Activated naive CD4-positive, alpha-beta T cell treated with anti-CD3 and anti-CD28 coated beads, Interleukin-2, amount 10 ng/mL, durations not matched to agents 7 days and 5 days (primary cell): ENCODE data around the gene SEMA3B.
A peak's percentile ranks its signal among the peaks of the same experiment; 100 is the strongest.
"Not testable (repeated sequence)": the region's sequence is repeated elsewhere in the genome, so short reads cannot be mapped to it uniquely, and the experiment has no call there.

Experiments
- CTCF ChIA-PET: fragments of 350-600 bp; sonication (Branson Sonifier 250); formaldehyde crosslinking; loops from one replicate; lab custom pipeline; 2021; ENCODE audit warnings: antibody characterized with exemption; lab: Charles Lee
- DNase-seq: peaks from one replicate; pipeline ENCODE4 v3.0.0-alpha.2; 2020
- H3K27ac Mint-ChIP-seq: one replicate; pipeline ENCODE4 v1.8.0; 2021; ENCODE audit warnings: mild to moderate bottlenecking, moderate library complexity, mixed read lengths
- H3K27me3 Mint-ChIP-seq: one replicate; pipeline ENCODE4 v1.8.0; 2021; ENCODE audit warnings: mild to moderate bottlenecking, mixed read lengths
- H3K36me3 Mint-ChIP-seq: one replicate; pipeline ENCODE4 v1.8.0; 2021; ENCODE audit warnings: mixed read lengths
- H3K4me1 Mint-ChIP-seq: one replicate; pipeline ENCODE4 v1.8.0; 2021; ENCODE audit warnings: mixed read lengths
- H3K4me3 Mint-ChIP-seq: one replicate; pipeline ENCODE4 v1.8.0; 2021; ENCODE audit warnings: mild to moderate bottlenecking, moderate library complexity, mixed read lengths
- H3K9me3 Mint-ChIP-seq: one replicate; pipeline ENCODE4 v1.8.0; 2021; ENCODE audit warnings: mixed read lengths

SEMA3B gene

DNA sequence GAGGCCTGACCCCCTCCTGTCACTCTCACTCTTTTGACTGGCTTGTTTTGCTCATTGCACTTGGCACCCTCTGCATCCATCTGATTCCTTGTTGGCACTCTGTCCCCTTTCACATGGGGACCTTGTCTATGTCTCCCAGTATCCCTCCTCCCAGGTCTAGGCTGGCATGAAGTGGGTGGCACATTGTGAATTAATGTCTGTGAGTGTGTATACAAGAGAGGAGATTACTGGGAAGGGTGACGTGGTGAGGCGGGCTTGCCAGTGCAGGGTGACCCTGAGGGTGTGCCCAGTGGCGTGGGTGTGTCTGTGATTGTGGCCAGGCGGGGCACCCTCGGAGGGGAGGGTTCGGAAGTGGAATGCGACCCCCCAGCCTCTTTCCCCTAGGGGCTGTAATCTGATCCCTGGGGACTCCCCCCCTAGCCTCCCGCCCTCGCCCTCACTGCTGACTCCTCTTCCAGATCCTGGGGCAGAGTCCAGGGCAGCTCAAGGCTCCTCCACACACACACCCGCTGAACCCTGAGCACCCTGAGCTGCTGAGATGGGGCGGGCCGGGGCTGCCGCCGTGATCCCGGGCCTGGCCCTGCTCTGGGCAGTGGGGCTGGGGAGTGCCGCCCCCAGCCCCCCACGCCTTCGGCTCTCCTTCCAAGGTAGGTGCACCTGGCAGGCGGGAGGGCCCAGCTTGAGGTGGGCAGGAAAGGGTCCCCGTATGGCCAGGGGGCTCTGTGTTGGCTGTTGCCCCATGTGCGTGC lies at the start of gene SEMA3B:
Gene SEMA3B (plus strand): TSS at position 445 of the 749 bp plus-strand sequence. CDS start 94 bp downstream, at position 539.
- no peak for DNase-seq
- Mint-ChIP-seq H3K27ac (no peak within 1 kb of the TSS), H3K36me3 (no peaks in the 10 kb centered on the region), H3K27me3 (peaks cover 84% of the 10 kb centered on the region), H3K4me1 (peaks cover 11% of the 10 kb centered on the region), H3K4me3 (no peak within 1 kb of the TSS), H3K9me3 (no peaks in the 10 kb centered on the region)
- CTCF ChIA-PET, result interaction anchor here (0.8 to 4.2 kb wide), 5 partner anchors 9 to 74 kb away, joined by 3 to 24 read pairs (median 4); no protein-coding TSS in a partner anchor

DNA sequence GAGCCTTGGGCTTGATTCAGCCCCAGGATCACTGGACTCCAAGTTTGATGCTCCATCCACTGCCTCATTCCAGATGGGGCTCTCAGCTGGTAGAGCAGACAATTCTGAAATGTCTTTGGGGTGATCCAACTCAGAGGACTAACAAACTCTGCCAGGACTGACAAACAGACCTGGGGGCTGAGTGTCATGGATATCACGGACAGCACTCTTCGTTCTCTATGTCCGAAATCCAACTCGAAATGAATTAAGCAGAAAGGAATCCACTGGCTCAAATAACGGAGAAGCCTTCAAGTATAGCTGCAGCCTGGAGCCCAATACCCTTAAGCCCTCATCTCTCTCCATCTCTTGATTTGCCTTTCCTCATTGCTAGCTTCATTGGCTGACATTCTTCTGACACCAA lies 49.7 kb upstream of the SEMA3B start:
- no peak overlapping the region for H3K4me3 Mint-ChIP-seq
- CTCF ChIA-PET, result interaction anchor here (1.0 to 12.9 kb wide), 4 partner anchors 9 to 39 kb away, joined by 3 to 202 read pairs (median 6); partner anchors contain the start of gene GNAT1

DNA sequence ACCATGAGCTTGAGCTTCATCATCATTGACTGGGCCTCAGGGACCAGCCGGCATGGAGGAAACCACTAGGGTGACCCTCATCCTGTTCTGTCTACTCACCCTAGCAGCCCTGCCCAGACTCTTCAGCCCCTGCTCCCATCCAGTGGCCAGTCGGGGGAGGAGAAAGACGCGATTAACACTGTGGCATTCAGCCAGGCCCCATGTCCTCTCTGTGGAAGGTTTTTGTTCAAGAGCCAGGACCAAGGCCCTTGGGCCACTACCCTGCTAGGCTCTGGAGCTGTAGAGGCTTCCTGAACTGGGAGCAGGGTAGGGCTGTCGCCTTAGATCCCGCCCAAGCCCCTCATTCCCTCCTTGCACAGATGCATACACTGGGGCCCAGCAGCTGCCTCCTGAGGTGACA lies 48.8 kb upstream of the SEMA3B start:
- H3K9me3 Mint-ChIP-seq, result no peaks in the 10 kb centered on the region

More for the DNA sequence above, 49.7 kb upstream of the SEMA3B start:
- Mint-ChIP-seq H3K4me1 (peaks cover 3% of the 10 kb centered on the region), H3K36me3 (no peaks in the 10 kb centered on the region), H3K27ac (no peak overlapping the region), H3K27me3 (peaks cover 17% of the 10 kb centered on the region), H3K9me3 (no peaks in the 10 kb centered on the region)
- no peak for DNase-seq

DNA sequence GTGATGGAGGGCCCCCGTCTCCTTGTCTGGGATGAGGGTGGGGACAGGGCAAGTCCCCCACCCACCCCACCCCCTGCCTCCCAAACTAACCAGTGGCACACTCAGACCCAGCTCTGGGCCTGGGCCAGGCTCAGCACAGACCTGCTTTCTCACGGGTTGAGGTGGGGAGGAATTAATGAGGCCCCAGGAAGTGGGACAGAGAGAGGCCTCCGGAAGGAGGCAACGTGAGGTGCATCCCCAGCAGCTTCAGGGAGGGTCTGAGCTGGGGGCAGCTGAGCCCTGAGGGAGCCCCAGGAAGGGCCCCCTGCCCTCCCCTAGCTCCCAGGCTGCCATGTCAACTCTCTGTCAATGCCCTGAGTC lies 47.9 kb upstream of the SEMA3B start:
- DNase-seq, result no peak
- no peak overlapping the region for H3K4me3 Mint-ChIP-seq
- no peak overlapping the region for H3K27ac Mint-ChIP-seq
- CTCF ChIA-PET, result interaction anchor here (0.8 to 12.9 kb wide), 6 partner anchors 13 to 98 kb away, joined by 3 to 202 read pairs (median 4); partner anchors contain the start of gene GNAT1
- H3K27me3 Mint-ChIP-seq, result peaks cover 34% of the 10 kb centered on the region
- H3K9me3 Mint-ChIP-seq, result no peaks in the 10 kb centered on the region
- H3K4me1 Mint-ChIP-seq, result peaks cover 14% of the 10 kb centered on the region
- H3K36me3 Mint-ChIP-seq, result no peaks in the 10 kb centered on the region

More for the DNA sequence above, 48.8 kb upstream of the SEMA3B start:
- Mint-ChIP-seq H3K36me3 (no peaks in the 10 kb centered on the region), H3K4me3 (no peak overlapping the region), H3K4me1 (peaks cover 7% of the 10 kb centered on the region), H3K27me3 (peaks cover 25% of the 10 kb centered on the region), H3K27ac (no peak overlapping the region)
- no peak for DNase-seq
- CTCF ChIA-PET, result interaction anchor here (0.9 to 12.9 kb wide), 5 partner anchors 10 to 98 kb away, joined by 3 to 202 read pairs (median 4); partner anchors contain the start of gene GNAT1

DNA sequence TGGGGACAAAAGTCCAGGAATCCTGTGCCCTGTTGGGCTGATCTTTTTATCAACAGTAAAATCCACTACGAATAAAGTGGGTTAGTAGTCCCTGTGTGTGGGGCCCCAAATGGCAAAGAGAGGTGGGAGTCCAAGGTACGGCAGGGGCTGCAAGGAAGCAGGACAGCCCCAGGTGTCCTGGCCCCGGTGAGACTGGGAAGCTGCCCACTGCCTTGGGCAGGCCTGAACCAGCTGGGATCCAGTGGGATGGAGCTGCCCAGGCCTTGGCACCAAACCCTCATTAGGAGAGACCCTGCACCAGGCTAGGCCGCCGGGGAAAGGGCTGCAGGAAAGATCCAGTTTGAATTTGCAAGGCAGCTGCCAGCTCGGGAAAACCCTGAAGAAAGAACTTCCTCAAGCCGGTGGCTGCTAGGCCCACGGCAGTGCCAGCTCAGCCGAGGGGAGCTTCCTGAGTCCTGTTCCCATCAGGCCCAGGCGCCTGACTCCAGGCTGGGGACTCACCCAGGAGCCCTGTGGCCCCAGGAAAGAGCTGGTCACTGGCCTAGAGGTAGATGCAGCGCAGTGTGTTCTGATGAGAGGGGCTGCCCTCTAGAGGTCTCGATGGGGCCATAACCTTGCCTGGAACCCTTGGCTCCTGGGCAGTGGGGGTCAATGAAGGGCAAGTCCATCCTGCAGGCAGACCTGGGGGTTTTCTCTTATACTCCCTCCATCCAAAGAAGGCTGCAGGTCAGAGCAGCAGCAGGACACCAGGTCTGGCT lies 47.4 kb upstream of the SEMA3B start:
- no peak overlapping the region for H3K4me3 Mint-ChIP-seq
- no peak for DNase-seq
- peaks cover 32% of the 10 kb centered on the region for H3K27me3 Mint-ChIP-seq
- H3K27ac Mint-ChIP-seq, result no peak overlapping the region
- H3K4me1 Mint-ChIP-seq, result peaks cover 17% of the 10 kb centered on the region
- CTCF ChIA-PET, result interaction anchor here (0.8 to 12.9 kb wide), 5 partner anchors 19 to 99 kb away, joined by 3 to 202 read pairs (median 3); partner anchors contain the start of gene GNAT1
- no peaks in the 10 kb centered on the region for H3K9me3 Mint-ChIP-seq
- H3K36me3 Mint-ChIP-seq, result no peaks in the 10 kb centered on the region

DNA sequence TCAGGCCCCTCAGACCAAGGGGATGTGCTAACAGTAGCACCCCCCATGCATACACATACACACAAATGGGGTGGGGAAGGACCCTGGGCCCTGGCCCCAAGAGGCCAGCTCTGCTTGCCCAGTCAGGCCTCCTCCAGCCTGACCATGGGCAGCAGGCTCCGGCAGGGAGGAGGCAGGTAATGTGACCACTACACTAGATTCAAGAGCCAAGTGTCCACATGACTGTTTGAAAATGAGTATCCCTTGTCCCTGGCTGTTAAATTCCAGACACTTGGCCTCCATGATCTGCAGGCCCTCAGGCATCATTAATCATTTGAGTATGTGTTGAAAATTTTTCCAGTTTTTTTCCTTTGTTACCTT lies 46.8 kb upstream of the SEMA3B start:
- H3K27me3 Mint-ChIP-seq, result peaks cover 30% of the 10 kb centered on the region
- H3K4me3 Mint-ChIP-seq, result no peak overlapping the region
- DNase-seq, result no peak
- CTCF ChIA-PET, result interaction anchor here (0.7 to 12.9 kb wide), 3 partner anchors 28 to 100 kb away, joined by 3 to 202 read pairs (median 4); partner anchors contain the start of gene GNAT1
- no peaks in the 10 kb centered on the region for H3K9me3 Mint-ChIP-seq
- peaks cover 21% of the 10 kb centered on the region for H3K4me1 Mint-ChIP-seq
- H3K27ac Mint-ChIP-seq, result no peak overlapping the region
- H3K36me3 Mint-ChIP-seq, result no peaks in the 10 kb centered on the region

DNA sequence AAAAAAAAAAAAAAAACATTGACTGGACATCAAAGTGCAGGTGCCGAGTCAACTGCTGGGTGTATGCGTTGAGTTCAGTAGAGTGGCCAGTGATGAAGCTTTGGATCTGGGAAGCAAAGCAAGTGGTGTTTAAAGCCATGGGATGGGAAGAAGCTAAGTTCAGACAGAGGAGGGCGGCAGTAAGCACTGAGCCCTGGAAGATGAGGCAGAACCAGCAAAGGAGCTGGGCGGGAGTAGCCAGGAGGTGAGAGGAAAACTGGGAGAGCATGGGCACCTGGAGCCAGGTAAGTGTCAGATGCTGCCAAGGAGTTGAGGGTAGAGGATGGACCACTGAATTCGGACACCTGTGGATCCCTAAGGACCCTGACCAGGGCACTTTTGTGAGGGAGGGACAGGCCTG lies 44.3 kb upstream of the SEMA3B start:
- H3K27ac Mint-ChIP-seq, result no peak overlapping the region
- peaks cover 25% of the 10 kb centered on the region for H3K27me3 Mint-ChIP-seq
- CTCF ChIA-PET, result interaction anchor here (1.4 to 12.9 kb wide), 5 partner anchors 19 to 104 kb away, joined by 5 to 202 read pairs (median 23); partner anchors contain the start of gene GNAT1
- no peaks in the 10 kb centered on the region for H3K9me3 Mint-ChIP-seq
- no peak overlapping the region for H3K4me3 Mint-ChIP-seq
- H3K4me1 Mint-ChIP-seq, result peaks cover 41% of the 10 kb centered on the region
- H3K36me3 Mint-ChIP-seq, result no peaks in the 10 kb centered on the region
- DNase-seq, result no peak

DNA sequence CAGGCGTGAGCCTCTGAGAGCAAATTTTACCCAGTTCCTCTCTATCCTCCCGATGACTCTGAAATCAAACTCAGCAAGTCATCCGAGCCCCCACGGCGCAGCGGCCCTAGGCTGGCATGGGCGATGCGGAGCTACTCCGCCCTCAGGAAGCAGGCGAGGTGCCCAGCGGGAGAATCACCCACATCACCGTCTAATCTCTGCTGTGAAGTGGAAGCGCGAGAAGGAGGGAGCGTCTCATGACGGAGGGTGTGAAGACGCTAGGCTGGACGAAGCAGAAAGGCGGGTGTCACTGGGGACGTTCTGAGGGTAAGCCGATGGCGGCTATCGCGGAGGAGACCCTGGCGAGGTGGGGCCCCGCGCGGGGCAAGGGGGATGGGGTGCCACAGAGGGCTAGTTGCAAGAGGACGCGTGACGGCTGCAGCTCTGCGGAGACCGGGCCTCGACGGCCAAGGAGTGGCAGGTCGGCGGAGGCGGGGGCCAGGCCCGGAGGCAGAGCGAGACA lies 42.0 kb upstream of the SEMA3B start:
- H3K4me3 Mint-ChIP-seq, result peak overlapping the region; percentile 90
- peaks cover 42% of the 10 kb centered on the region for H3K4me1 Mint-ChIP-seq
- no peak for DNase-seq
- H3K27me3 Mint-ChIP-seq, result peaks cover 25% of the 10 kb centered on the region
- CTCF ChIA-PET, result interaction anchor here (0.7 to 12.9 kb wide), 15 partner anchors 9 to 106 kb away, joined by 3 to 202 read pairs (median 11); partner anchors contain the start of genes GNAI2, GNAT1, LSMEM2 and SEMA3B
- peaks cover 2% of the 10 kb centered on the region for H3K36me3 Mint-ChIP-seq
- peak overlapping the region; percentile 87 for H3K27ac Mint-ChIP-seq
- no peaks in the 10 kb centered on the region for H3K9me3 Mint-ChIP-seq

DNA sequence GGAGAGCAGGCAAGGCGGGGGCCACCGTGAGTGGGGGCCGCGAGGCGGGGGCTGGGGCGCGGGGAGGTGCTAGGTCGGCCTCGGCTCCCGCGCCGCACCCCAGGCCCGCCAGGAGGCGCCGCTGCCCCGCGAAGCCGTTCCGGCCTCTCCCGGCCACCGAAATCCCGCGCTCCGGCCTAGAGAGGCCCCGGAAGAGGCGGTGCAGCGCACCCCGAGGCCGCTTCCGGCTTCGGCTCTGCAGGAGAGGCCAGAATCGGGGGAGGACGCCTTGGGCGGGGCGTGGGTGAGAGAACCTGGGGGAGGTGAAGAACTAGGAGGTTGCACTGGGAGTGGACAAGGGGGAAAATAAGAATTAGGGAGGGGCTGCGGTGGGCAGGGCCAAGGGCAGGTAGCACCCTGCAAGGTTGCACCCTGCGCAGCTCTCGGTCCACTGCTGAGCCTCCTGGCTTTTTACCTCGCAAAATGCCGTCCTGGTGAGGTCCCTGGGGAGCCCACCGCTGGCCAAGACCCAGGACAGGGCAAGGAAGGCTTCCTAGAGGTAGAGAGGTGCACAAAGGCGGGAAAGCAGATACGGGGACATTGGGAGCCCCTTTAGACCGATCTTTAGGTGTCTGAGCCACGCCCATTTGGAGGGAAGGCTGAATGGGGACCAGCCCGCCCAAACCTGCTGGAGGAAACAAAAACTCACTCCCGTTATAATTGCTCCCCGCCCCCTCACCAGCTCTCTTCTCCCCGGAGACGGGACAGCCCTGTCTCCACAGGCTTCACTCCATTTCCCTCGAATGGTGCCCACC lies 41.4 kb upstream of the SEMA3B start:
- H3K27me3 Mint-ChIP-seq, result peaks cover 25% of the 10 kb centered on the region
- no peaks in the 10 kb centered on the region for H3K9me3 Mint-ChIP-seq
- CTCF ChIA-PET, result interaction anchor here (0.6 to 12.9 kb wide), 13 partner anchors 8 to 97 kb away, joined by 3 to 202 read pairs (median 9); partner anchors contain the start of genes GNAI2, GNAT1 and SEMA3B
- H3K27ac Mint-ChIP-seq, result peak overlapping the region; percentile 91
- H3K36me3 Mint-ChIP-seq, result peaks cover 2% of the 10 kb centered on the region
- peak overlapping the region; percentile 90 for H3K4me3 Mint-ChIP-seq
- DNase-seq, result peak; percentile 94
- peaks cover 42% of the 10 kb centered on the region for H3K4me1 Mint-ChIP-seq

DNA sequence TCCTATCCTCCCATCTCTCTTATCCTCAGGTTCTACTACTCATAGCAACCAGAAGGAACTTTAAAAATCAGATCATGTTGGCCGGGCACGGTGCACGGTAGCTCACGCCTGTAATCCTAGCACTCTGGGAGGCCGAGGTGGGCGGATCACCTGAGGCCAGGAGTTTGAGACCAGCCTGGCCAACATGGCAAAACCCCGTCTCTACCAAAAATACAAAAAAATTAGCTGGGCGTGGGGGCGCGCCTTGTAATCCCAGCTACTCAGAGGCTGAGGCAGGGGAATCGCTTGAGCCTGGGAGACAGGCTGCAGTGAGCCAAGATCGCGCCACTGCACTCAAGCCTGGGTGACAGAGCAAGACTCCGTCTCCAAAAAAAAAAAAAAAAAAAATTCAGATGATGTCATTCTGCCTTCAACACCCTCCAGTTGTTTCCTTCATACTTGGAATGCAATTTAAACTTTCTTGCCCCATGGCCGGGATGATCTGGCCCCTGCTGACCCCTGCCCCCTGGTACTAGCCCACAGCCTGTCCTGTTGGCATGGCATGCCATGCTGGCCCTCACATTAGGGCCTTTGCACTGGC lies 40.7 kb upstream of the SEMA3B start:
- H3K9me3 Mint-ChIP-seq, DNase-seq, H3K36me3 Mint-ChIP-seq: not testable (repeated sequence)
- H3K27ac Mint-ChIP-seq, result peak overlapping the region; percentile 91
- peak overlapping the region; percentile 90 for H3K4me3 Mint-ChIP-seq
- CTCF ChIA-PET, result interaction anchor here (0.6 to 12.9 kb wide), 10 partner anchors 8 to 92 kb away, joined by 3 to 202 read pairs (median 20); partner anchors contain the start of genes GNAI2, GNAT1 and SEMA3B
- H3K4me1 Mint-ChIP-seq, result peaks cover 44% of the 10 kb centered on the region
- peaks cover 28% of the 10 kb centered on the region for H3K27me3 Mint-ChIP-seq

DNA sequence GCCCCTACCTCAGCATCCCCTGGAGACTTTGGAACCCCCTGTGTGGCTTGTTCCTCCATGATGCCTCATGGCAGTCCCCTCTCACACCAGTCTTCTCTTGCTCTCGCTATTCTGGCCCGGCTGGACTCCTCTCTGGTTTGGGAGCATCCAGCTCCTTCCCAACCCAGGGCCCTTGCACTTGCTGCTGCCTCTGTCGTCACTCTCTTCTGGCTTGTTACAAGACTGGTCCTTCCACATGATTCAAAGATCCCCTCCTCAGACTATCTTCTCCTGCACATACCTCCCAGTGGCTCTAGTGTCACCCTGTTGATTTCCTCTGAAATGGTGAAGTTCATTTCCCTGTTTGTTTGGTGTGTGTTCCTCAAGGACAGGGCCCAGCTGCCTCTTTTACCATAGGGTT lies 39.5 kb upstream of the SEMA3B start:
- Mint-ChIP-seq H3K4me3 (peak overlapping the region; percentile 24), H3K27ac (peak overlapping the region; percentile 1), H3K9me3 (no peaks in the 10 kb centered on the region), H3K36me3 (peaks cover 2% of the 10 kb centered on the region), H3K27me3 (peaks cover 21% of the 10 kb centered on the region), H3K4me1 (peaks cover 50% of the 10 kb centered on the region)
- DNase-seq, result no peak
- CTCF ChIA-PET, result interaction anchor here (0.9 to 12.9 kb wide), 7 partner anchors 14 to 46 kb away, joined by 4 to 202 read pairs (median 24); partner anchors contain the start of genes GNAT1 and SEMA3B

DNA sequence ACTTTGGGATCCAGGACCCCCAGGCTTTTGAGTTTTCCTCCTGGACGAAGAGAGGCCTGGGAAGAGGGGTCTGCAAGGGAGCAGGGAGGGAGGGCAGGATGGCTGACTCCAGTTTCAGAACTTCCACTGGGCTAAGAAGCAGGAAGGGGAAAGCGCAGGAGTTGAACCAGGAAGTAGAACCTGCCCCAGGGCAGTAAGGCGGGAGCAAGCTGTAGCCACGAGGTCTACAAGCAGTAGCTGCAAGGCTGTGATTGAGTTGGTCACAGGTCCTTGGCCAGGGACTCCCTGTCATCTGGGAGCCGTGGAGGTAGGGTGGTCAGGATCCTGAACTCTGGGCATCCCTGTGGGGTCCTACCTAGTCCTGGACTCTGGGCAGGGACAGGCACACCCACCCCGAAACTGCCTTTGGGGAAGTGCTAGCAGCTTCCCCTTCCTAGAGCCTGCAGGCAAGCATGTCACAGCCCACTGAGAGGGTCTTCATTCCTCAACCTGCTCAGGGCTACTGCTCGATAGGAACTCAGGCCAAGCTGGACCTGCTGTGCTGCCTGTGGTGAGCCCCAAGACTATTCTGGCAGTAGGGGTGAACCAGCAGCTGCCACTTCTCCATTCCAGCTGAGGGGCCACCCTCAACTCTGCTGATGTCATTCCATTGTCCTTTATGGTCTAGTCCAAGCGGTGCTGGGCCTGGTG lies 38.7 kb upstream of the SEMA3B start:
- Mint-ChIP-seq H3K36me3 (peaks cover 2% of the 10 kb centered on the region), H3K4me3 (no peak overlapping the region), H3K27ac (no peak overlapping the region), H3K9me3 (no peaks in the 10 kb centered on the region), H3K27me3 (peaks cover 13% of the 10 kb centered on the region), H3K4me1 (peaks cover 52% of the 10 kb centered on the region)
- CTCF ChIA-PET, result interaction anchor here (1.2 to 8.2 kb wide), 2 partner anchors 18 to 37 kb away, joined by 3 to 112 read pairs; no protein-coding TSS in a partner anchor
- no peak for DNase-seq
